WTC11 (cell line): ENCODE data around the gene SRGAP1.

Source experiments
- CBFB ChIP-seq: sonication (generic); formaldehyde crosslinking; IDR thresholded peaks from 2 replicates; pipeline ENCODE4 v1.8.1; 2022; ENCODE audit warnings: mild to moderate bottlenecking, low read depth, missing genetic modification reagents
- ELF4 ChIP-seq: sonication (generic); formaldehyde crosslinking; IDR thresholded peaks from 2 replicates; pipeline ENCODE4 v1.8.1; 2022; ENCODE audit warnings: low read depth, mild to moderate bottlenecking, moderate library complexity, missing genetic modification reagents
- EMX1 ChIP-seq: fragments of 250-450 bp; sonication (Bioruptor Pico); IDR thresholded peaks from 2 replicates; pipeline ENCODE4 v1.8.0; 2021; ENCODE audit warnings: mild to moderate bottlenecking
- ESRRA ChIP-seq: sonication (generic); formaldehyde crosslinking; IDR thresholded peaks from 2 replicates; pipeline ENCODE4 v1.8.1; 2022; ENCODE audit warnings: mild to moderate bottlenecking, missing genetic modification reagents, borderline replicate concordance
- FOXP1 ChIP-seq: sonication (generic); formaldehyde crosslinking; IDR thresholded peaks from 2 replicates; pipeline ENCODE4 v1.8.0; 2022; ENCODE audit warnings: missing genetic modification reagents, mild to moderate bottlenecking, moderate library complexity, borderline replicate concordance
- RELA ChIP-seq: sonication (generic); formaldehyde crosslinking; IDR thresholded peaks from 2 replicates; pipeline ENCODE4 v1.8.1; 2022; ENCODE audit warnings: missing genetic modification reagents, mild to moderate bottlenecking, borderline replicate concordance
- ZNF671 ChIP-seq: fragments of 250-450 bp; sonication (Bioruptor Pico); IDR thresholded peaks from 2 replicates; pipeline ENCODE4 v1.8.0; 2021; ENCODE audit warnings: mild to moderate bottlenecking
- TF ChIP-seq, protein P1 (sequence below): sonication (generic); formaldehyde crosslinking; IDR thresholded peaks from 2 replicates; pipeline ENCODE4 v1.8.0; 2022; ENCODE audit warnings: mild to moderate bottlenecking, missing genetic modification reagents
- TF ChIP-seq, protein P2 (sequence below): fragments of 200-600 bp; IDR thresholded peaks from 2 replicates; pipeline ENCODE4 v1.8.0; 2022; ENCODE audit warnings: antibody characterized with exemption
- TF ChIP-seq, protein P3 (sequence below): sonication (generic); formaldehyde crosslinking; IDR thresholded peaks from 2 replicates; pipeline ENCODE4 v1.8.1; 2023; ENCODE audit warnings: mild to moderate bottlenecking, missing genetic modification reagents

DNA sequence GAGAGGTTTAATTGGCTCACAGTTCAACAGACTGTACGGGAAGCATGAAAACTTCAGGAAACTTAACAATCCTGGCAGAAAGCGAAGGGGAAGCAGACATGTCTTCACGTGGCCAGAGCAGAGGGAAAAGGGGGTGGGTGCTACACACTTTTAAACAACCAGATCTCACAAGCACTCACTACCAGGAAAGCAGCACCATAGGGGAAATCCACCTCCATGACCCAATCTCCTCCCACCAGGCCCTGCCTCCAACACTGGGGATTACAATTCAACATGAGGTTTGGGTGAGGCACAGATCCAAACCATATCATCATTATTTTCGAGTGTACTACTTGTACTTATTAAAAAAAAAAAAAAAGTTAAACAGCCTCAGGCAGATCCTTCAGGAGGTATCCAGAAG is 34.9 kb upstream of the SRGAP1 start:
- TF ChIP-seq, protein P1, sequence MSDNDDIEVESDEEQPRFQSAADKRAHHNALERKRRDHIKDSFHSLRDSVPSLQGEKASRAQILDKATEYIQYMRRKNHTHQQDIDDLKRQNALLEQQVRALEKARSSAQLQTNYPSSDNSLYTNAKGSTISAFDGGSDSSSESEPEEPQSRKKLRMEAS (CRISPR knock-in tag) = no peak
- TF ChIP-seq, protein P2, sequence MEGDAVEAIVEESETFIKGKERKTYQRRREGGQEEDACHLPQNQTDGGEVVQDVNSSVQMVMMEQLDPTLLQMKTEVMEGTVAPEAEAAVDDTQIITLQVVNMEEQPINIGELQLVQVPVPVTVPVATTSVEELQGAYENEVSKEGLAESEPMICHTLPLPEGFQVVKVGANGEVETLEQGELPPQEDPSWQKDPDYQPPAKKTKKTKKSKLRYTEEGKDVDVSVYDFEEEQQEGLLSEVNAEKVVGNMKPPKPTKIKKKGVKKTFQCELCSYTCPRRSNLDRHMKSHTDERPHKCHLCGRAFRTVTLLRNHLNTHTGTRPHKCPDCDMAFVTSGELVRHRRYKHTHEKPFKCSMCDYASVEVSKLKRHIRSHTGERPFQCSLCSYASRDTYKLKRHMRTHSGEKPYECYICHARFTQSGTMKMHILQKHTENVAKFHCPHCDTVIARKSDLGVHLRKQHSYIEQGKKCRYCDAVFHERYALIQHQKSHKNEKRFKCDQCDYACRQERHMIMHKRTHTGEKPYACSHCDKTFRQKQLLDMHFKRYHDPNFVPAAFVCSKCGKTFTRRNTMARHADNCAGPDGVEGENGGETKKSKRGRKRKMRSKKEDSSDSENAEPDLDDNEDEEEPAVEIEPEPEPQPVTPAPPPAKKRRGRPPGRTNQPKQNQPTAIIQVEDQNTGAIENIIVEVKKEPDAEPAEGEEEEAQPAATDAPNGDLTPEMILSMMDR = no peak
- TF ChIP-seq, protein P3, sequence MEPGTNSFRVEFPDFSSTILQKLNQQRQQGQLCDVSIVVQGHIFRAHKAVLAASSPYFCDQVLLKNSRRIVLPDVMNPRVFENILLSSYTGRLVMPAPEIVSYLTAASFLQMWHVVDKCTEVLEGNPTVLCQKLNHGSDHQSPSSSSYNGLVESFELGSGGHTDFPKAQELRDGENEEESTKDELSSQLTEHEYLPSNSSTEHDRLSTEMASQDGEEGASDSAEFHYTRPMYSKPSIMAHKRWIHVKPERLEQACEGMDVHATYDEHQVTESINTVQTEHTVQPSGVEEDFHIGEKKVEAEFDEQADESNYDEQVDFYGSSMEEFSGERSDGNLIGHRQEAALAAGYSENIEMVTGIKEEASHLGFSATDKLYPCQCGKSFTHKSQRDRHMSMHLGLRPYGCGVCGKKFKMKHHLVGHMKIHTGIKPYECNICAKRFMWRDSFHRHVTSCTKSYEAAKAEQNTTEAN (CRISPR knock-in tag) = no peak
- no peak for TF ChIP-seq ELF4 (CRISPR knock-in tag)
- TF ChIP-seq ESRRA (CRISPR knock-in tag) = no peak
- no peak for TF ChIP-seq EMX1 (CRISPR knock-in tag)
- no peak for TF ChIP-seq ZNF671 (CRISPR knock-in tag)
- no peak for TF ChIP-seq RELA
- TF ChIP-seq CBFB (CRISPR knock-in tag) = no peak
- no peak for TF ChIP-seq FOXP1 (CRISPR knock-in tag)
